ENCODE results near the gene SCYL1.
"Not testable (repeated sequence)": the region's sequence is repeated elsewhere in the genome, so short reads cannot be mapped to it uniquely, and the experiment has no call there.

Gene SCYL1

DNA sequence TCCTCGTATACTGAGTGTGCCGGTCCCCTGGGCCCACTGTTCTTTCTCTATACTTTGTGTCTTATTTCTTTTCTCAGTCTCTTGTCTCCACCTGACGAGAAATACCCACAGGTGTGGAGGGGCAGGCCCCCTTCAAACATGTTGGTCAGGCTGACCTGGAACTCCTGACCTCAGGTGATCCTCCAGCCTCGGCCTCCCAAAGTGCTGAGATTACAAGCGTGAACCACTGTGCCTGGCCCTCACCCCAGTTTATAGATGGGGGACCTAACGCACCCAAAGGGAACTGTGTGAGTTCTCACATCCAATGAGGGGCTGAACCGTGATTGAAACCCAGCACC is 1.3 kb upstream of the SCYL1 start:
- H3K4ac ChIP-seq (ENCODE audit: low read depth, low read length); H3K4me1 ChIP-seq (ENCODE audit: control insufficient read depth, low read depth, low read length); H3K79me1 ChIP-seq (ENCODE audit: low read length); H3K9ac ChIP-seq (ENCODE audit: low read length); H3K4me2 ChIP-seq (ENCODE audit: low read length); H3K27ac ChIP-seq (ENCODE audit: low read depth, low read length); H2BK15ac ChIP-seq (replicated peaks; ENCODE audit: low read depth); DNase-seq; H4K5ac ChIP-seq (ENCODE audit: low read length); H3K23ac ChIP-seq (ENCODE audit: low read length); H3K36me3 ChIP-seq (ENCODE audit: control insufficient read depth, insufficient read depth, low read length); H3K79me2 ChIP-seq (ENCODE audit: control insufficient read depth, insufficient read depth, low read length); H2BK120ac ChIP-seq (ENCODE audit: low read depth, low read length); H3K18ac ChIP-seq (ENCODE audit: low read length); H3K56ac ChIP-seq (ENCODE audit: low read length); H3K27me3 ChIP-seq (ENCODE audit: insufficient read depth, low read length, poor library complexity); H4K8ac ChIP-seq (ENCODE audit: low read depth, low read length); H3K4me3 ChIP-seq (ENCODE audit: low read length); H2BK5ac ChIP-seq (ENCODE audit: low read length): not testable (repeated sequence)
- no CpG with 5 or more reads among the region's 7 CpGs for WGBS (ENCODE audit: extremely low coverage, insufficient coverage, low lambda C conversion rate)
- peak overlapping the region; percentile 36 for H2AK5ac ChIP-seq (ENCODE audit: low read length)

- peak overlapping the region; percentile 75 for H3K56ac ChIP-seq (ENCODE audit: low read length)
- H4K8ac ChIP-seq (ENCODE audit: low read depth, low read length) = no peak overlapping the region
- no CpG with 5 or more reads among the region's 12 CpGs for WGBS (ENCODE audit: extremely low coverage, insufficient coverage, low lambda C conversion rate)
- peaks cover 2% of the 10 kb centered on the region for H3K36me3 ChIP-seq (ENCODE audit: control insufficient read depth, insufficient read depth, low read length)
- no peaks in the 10 kb centered on the region for H3K4me1 ChIP-seq (ENCODE audit: control insufficient read depth, low read depth, low read length)
- no peak overlapping the region for H3K27ac ChIP-seq (ENCODE audit: low read depth, low read length)
- no peak overlapping the region for H3K23ac ChIP-seq (ENCODE audit: low read length)
- DNase-seq = no peak
- peaks cover 10% of the 10 kb centered on the region for H3K79me1 ChIP-seq (ENCODE audit: low read length)
- peaks cover 5% of the 10 kb centered on the region for H3K79me2 ChIP-seq (ENCODE audit: control insufficient read depth, insufficient read depth, low read length)
- no peak overlapping the region for H2BK120ac ChIP-seq (ENCODE audit: low read depth, low read length)
- no peaks in the 10 kb centered on the region for H3K27me3 ChIP-seq (ENCODE audit: insufficient read depth, low read length, poor library complexity)
- H3K9ac ChIP-seq (ENCODE audit: low read length) = peak overlapping the region; percentile 26
- no peak overlapping the region for H2BK15ac ChIP-seq (replicated peaks; ENCODE audit: low read depth)
- no peak overlapping the region for H2AK5ac ChIP-seq (ENCODE audit: low read length)
- no peak overlapping the region for H3K4me3 ChIP-seq (ENCODE audit: low read length)
- H2BK5ac ChIP-seq (ENCODE audit: low read length) = no peak overlapping the region
- no peak overlapping the region for H3K4ac ChIP-seq (ENCODE audit: low read depth, low read length)
- peak overlapping the region; percentile 9 for H3K4me2 ChIP-seq (ENCODE audit: low read length)
- H3K18ac ChIP-seq (ENCODE audit: low read length) = no peak overlapping the region
- H4K5ac ChIP-seq (ENCODE audit: low read length) = no peak overlapping the region
These were observed 706 bp upstream of the SCYL1 start for GRCh38 chr11:65524014-65524740.

DNA sequence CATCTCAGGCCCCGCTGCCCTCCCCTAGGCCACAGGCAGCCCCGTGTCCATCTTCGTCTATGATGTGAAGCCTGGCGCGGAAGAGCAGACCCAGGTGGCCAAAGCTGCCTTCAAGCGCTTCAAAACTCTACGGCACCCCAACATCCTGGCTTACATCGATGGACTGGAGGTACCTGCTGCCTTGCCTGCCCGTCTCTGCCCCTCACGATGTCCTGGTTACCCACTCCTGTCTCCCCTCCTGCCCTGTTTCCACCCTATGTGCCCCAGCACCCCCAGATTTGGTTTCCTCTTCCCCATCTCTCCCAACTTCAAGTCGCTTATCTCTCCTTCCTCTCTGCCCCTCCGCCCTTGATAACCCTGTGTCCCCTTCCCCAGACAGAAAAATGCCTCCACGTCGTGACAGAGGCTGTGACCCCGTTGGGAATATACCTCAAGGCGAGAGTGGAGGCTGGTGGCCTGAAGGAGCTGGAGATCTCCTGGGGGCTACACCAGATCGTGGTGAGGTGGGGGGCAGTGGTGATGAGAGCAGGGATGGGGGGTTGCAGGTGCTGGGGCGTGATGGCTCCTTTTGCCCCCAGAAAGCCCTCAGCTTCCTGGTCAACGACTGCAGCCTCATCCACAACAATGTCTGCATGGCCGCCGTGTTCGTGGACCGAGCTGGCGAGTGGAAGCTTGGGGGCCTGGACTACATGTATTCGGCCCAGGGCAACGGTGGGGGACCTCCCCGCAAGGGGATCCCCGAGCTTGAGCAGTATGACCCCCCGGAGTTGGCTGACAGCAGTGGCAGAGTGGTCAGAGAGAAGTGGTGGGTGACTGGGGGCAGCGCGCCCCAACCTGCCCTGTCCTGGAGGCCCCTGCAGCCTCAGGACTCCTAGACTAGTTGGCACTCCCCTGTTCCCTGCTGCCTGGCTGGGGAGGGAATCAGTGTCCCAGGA is 930 bp downstream of the SCYL1 start:
- peak overlapping the region; percentile 87 for H3K4me3 ChIP-seq (ENCODE audit: low read length)
- no peak overlapping the region for H3K4ac ChIP-seq (ENCODE audit: low read depth, low read length)
- H3K4me1 ChIP-seq (ENCODE audit: control insufficient read depth, low read depth, low read length) = no peaks in the 10 kb centered on the region
- peak overlapping the region; percentile 72 for H3K18ac ChIP-seq (ENCODE audit: low read length)
- H3K79me1 ChIP-seq (ENCODE audit: low read length) = peaks cover 10% of the 10 kb centered on the region
- no peak overlapping the region for H3K27ac ChIP-seq (ENCODE audit: low read depth, low read length)
- peaks cover 5% of the 10 kb centered on the region for H3K79me2 ChIP-seq (ENCODE audit: control insufficient read depth, insufficient read depth, low read length)
- peak overlapping the region; percentile 84 for H3K9ac ChIP-seq (ENCODE audit: low read length)
- no peak overlapping the region for H2BK120ac ChIP-seq (ENCODE audit: low read depth, low read length)
- no peaks in the 10 kb centered on the region for H3K27me3 ChIP-seq (ENCODE audit: insufficient read depth, low read length, poor library complexity)
- peak overlapping the region; percentile 60 for H3K4me2 ChIP-seq (ENCODE audit: low read length)
- H4K5ac ChIP-seq (ENCODE audit: low read length) = no peak overlapping the region
- H4K8ac ChIP-seq (ENCODE audit: low read depth, low read length) = no peak overlapping the region
- peak overlapping the region; percentile 7 for H3K23ac ChIP-seq (ENCODE audit: low read length)
- peak overlapping the region; percentile 28 for H2AK5ac ChIP-seq (ENCODE audit: low read length)
- no peak overlapping the region for H2BK15ac ChIP-seq (replicated peaks; ENCODE audit: low read depth)
- WGBS (ENCODE audit: extremely low coverage, insufficient coverage, low lambda C conversion rate) = no CpG with 5 or more reads among the region's 31 CpGs
- peaks cover 2% of the 10 kb centered on the region for H3K36me3 ChIP-seq (ENCODE audit: control insufficient read depth, insufficient read depth, low read length)
- H2BK5ac ChIP-seq (ENCODE audit: low read length) = no peak overlapping the region
- no peak for DNase-seq
- peak overlapping the region; percentile 91 for H3K56ac ChIP-seq (ENCODE audit: low read length)

- H3K36me3 ChIP-seq (ENCODE audit: control insufficient read depth, insufficient read depth, low read length) = peaks cover 6% of the 10 kb centered on the region
- H3K23ac ChIP-seq (ENCODE audit: low read length) = no peak overlapping the region
- H3K56ac ChIP-seq (ENCODE audit: low read length) = no peak overlapping the region
- H2BK5ac ChIP-seq (ENCODE audit: low read length) = no peak overlapping the region
- H2BK15ac ChIP-seq (replicated peaks; ENCODE audit: low read depth) = no peak overlapping the region
- H2BK120ac ChIP-seq (ENCODE audit: low read depth, low read length) = no peak overlapping the region
- no peak overlapping the region for H2AK5ac ChIP-seq (ENCODE audit: low read length)
- H3K4me1 ChIP-seq (ENCODE audit: control insufficient read depth, low read depth, low read length) = no peaks in the 10 kb centered on the region
- no peak overlapping the region for H3K27ac ChIP-seq (ENCODE audit: low read depth, low read length)
- H3K18ac ChIP-seq (ENCODE audit: low read length) = no peak overlapping the region
- H4K5ac ChIP-seq (ENCODE audit: low read length) = no peak overlapping the region
- no peak overlapping the region for H4K8ac ChIP-seq (ENCODE audit: low read depth, low read length)
- H3K27me3 ChIP-seq (ENCODE audit: insufficient read depth, low read length, poor library complexity) = no peaks in the 10 kb centered on the region
- H3K9ac ChIP-seq (ENCODE audit: low read length) = no peak overlapping the region
- DNase-seq = no peak
- no peak overlapping the region for H3K4ac ChIP-seq (ENCODE audit: low read depth, low read length)
- H3K4me2 ChIP-seq (ENCODE audit: low read length) = no peak overlapping the region
- WGBS (ENCODE audit: extremely low coverage, insufficient coverage, low lambda C conversion rate) = no CpG with 5 or more reads among the region's 8 CpGs
- peaks cover 10% of the 10 kb centered on the region for H3K79me1 ChIP-seq (ENCODE audit: low read length)
- peaks cover 5% of the 10 kb centered on the region for H3K79me2 ChIP-seq (ENCODE audit: control insufficient read depth, insufficient read depth, low read length)
- no peak overlapping the region for H3K4me3 ChIP-seq (ENCODE audit: low read length)
These were observed 1.9 kb downstream of the SCYL1 start for GRCh38 chr11:65526744-65527143.

GRCh38 chr11:65528819-65529350 is 4.0 kb downstream of the SCYL1 start:
- Histone ChIP-seq H3K27me3 (ENCODE audit: insufficient read depth, low read length, poor library complexity) (no peaks in the 10 kb centered on the region), H4K5ac (ENCODE audit: low read length) (no peak overlapping the region), H3K4me3 (ENCODE audit: low read length) (no peak overlapping the region), H2BK5ac (ENCODE audit: low read length) (no peak overlapping the region), H3K56ac (ENCODE audit: low read length) (no peak overlapping the region), H3K79me1 (ENCODE audit: low read length) (peaks cover 10% of the 10 kb centered on the region), H4K8ac (ENCODE audit: low read depth, low read length) (no peak overlapping the region), H3K79me2 (ENCODE audit: control insufficient read depth, insufficient read depth, low read length) (peaks cover 5% of the 10 kb centered on the region), H2AK5ac (ENCODE audit: low read length) (no peak overlapping the region), H2BK120ac (ENCODE audit: low read depth, low read length) (no peak overlapping the region), H3K18ac (ENCODE audit: low read length) (no peak overlapping the region), H3K4me2 (ENCODE audit: low read length) (no peak overlapping the region), H3K36me3 (ENCODE audit: control insufficient read depth, insufficient read depth, low read length) (peaks cover 12% of the 10 kb centered on the region), H3K4me1 (ENCODE audit: control insufficient read depth, low read depth, low read length) (no peaks in the 10 kb centered on the region), H2BK15ac (replicated peaks; ENCODE audit: low read depth) (no peak overlapping the region), H3K4ac (ENCODE audit: low read depth, low read length) (no peak overlapping the region), H3K9ac (ENCODE audit: low read length) (no peak overlapping the region), H3K23ac (ENCODE audit: low read length) (no peak overlapping the region), H3K27ac (ENCODE audit: low read depth, low read length) (no peak overlapping the region)
- DNase-seq = no peak
- WGBS (ENCODE audit: extremely low coverage, insufficient coverage, low lambda C conversion rate) = no CpG with 5 or more reads among the region's 12 CpGs

Measured in mesendoderm (in vitro differentiated cells).